HG03432 (cell line): Measurements from ENCODE around the gene MRM1.
"Not testable (repeated sequence)": the region's sequence is repeated elsewhere in the genome, so short reads cannot be mapped to it uniquely, and the experiment has no call there.

Source experiments
- ATAC-seq: cut with Tn5 transposase; IDR thresholded peaks from one replicate; pipeline ENCODE4 v1.9.1; 2021; ENCODE audit warnings: mild to moderate bottlenecking, moderate library complexity; ENCODE audit not compliant: unreplicated experiment

Gene MRM1

DNA sequence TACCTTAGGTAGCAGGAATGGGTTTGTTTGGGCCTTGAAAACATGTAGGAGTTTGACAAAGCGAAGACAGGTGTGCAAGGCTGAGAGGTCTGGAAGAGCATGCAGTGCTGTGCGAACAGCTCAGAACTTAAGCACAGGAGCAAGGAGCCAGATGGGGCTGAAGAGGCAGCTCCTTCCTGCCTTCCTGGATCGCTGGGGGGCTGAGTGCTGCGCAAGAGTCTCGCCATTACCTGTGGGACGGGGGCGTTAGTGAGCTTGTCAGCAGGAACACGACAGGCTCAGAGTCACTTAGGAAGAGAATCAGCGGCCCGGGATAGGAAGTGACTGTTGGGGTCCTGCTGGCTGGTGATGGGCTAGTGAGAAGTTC, 464 bp upstream of the MRM1 start:
- ATAC-seq, result no peak

DNA sequence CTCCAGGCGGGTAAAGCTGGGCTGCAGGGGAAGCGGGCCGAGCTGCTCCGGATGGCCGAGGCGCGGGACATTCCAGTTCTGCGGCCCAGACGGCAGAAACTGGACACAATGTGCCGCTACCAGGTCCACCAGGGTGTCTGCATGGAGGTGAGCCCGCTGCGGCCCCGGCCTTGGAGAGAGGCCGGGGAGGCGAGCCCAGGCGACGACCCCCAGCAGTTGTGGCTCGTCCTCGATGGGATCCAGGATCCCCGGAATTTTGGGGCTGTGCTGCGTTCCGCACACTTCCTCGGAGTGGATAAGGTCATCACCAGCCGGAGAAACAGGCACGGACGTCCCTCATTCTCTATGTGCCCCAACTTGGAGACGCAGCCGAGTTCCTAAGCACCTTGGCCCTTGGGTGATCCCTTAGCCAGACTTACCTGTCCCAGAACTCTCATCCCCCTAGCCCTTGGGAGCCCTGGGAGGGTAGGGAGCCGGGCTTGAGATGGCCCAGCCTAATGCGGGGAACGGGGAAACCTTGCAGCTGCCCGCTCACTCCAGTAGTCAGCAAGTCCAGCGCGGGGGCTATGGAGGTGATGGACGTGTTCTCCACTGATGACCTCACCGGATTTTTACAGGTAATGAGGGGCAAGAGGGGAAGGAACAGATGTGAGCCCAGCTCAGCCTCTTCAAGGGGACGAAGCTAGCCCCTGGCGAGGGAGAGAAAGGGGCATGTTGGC, 806 bp downstream of the MRM1 start:
- peak; percentile 11 for ATAC-seq

DNA sequence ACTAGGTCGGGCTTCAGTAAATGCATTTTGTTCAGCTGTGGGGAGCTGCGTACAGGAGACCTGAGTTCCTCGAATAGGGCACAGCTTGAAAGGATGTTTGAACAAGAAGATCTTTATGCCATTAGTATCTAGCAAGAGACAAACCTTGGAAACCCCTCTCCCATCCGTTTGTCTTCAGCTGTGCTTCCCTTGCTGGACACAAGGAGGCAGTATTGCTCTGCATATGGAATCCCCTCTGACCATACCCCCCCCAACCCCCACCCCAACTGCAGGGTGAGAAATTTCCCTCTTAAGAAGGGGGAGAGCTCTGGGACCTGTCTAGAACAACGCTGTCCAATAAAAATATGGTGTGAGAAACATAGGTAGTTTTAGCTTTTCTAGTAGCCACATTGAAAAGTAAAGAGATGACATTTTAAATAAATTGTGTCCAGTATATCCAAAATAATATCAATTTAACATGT, 1.6 kb downstream of the MRM1 start:
- ATAC-seq, result no peak

DNA sequence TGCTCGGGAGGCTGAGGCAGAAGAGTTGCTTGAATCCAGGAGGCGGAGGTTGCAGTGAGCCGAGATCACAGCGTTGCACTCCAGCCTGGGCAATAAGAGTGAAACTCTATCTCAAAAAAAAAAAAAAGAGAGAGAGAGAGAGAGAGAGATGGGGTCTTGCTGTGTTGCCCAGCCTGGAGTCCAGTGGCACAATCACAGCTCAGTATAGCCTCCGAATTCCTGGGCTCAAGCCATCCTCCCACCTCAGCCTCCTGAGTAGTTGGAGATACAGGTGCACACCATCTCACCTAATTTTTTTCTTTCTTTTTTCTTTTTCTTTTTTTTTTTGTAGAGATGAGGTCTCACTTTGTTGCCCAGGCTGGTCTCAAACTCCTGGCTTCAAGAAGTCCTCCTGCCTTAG, 3.6 kb downstream of the MRM1 start:
- ATAC-seq, result not testable (repeated sequence)

DNA sequence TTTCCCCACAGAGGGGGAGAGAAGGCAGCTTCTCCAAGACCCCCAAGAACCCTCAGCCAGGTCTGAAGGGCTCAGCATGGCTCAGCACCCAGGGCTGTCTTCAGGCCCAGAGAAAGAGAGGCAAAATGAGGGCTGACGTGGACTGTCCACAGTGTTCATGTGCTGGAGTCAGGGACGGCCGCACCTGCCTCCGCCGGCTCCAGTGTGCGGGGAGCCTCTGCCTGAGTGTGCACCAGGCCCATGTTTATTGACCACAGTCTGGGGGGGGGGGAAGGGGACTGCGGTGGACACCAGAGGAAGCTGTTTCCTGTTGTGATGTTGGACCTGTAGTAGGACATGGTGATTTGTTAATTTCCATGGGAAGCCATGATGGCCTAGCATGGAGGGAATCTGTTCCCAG, 6.9 kb downstream of the MRM1 start:
- ATAC-seq, result no peak

DNA sequence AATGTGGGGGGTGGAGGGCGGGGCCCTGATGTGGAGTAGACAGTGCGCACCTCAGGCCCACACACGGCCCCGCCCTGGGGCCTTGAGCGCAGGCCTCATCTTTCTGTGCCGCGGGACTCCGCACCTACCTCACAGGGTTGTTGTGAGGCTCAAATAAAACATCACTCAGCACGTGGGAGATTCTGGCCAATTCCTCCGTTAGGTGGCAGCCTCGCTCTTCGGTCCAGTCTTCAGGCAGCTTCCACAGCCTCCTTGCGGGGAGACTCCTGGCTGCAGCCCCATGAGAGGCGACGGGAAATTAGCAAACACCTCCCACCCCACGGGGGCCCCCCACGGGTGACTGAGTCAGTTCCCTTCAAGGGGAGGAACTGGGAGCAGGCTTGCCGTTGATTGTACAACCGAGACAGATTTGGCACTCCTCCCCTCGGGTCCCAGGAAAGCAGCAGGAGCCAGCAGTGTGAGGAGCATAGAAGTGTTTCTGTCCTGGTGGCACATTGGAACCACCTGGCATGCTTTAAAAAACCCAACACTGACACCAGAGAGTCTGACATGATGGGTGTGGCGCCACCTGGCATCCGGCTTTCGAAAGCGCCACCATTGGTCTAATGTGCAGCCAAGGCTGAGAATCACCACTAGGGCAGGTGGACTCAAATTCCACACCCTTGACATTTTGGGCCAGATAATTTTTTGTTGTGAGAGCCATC, 7.6 kb downstream of the MRM1 start:
- no peak for ATAC-seq

DNA sequence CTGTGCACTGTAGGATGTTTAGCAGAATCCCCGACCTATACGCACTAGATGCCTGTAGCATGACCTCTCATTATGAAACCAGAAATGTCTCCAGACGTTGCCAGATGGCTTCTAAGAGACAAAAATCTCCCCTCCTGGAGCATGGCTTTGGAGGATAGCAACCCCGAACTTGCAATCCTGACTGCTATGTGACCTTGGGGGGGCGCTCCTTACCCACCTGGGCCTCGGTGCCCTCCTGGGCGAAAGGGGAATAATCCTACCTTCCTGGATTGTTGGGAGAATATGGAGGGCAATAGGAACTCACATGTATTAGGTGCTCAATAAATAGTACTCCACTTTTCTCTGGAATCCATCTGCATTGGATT, 8.1 kb downstream of the MRM1 start:
- ATAC-seq, result no peak

DNA sequence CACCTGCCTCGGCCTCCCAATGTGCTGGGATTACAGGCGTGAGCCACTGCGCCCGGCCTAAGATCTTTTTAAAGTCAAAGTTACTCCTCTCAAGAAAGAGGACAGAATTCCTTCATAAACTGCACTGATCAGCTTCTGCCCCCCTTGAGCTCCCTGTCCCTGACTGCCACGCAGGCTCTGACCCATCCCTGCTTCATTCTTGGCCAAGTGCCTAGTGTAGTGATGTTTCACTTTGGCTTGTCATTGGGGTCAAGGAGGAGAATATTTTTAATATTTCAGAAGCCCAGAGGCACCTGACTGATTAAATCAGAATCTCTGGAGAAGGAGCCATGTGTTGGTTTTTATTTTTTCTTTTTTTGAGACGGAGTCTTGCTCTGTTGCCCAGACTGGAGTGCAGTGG, 9.1 kb downstream of the MRM1 start:
- ATAC-seq, result no peak

DNA sequence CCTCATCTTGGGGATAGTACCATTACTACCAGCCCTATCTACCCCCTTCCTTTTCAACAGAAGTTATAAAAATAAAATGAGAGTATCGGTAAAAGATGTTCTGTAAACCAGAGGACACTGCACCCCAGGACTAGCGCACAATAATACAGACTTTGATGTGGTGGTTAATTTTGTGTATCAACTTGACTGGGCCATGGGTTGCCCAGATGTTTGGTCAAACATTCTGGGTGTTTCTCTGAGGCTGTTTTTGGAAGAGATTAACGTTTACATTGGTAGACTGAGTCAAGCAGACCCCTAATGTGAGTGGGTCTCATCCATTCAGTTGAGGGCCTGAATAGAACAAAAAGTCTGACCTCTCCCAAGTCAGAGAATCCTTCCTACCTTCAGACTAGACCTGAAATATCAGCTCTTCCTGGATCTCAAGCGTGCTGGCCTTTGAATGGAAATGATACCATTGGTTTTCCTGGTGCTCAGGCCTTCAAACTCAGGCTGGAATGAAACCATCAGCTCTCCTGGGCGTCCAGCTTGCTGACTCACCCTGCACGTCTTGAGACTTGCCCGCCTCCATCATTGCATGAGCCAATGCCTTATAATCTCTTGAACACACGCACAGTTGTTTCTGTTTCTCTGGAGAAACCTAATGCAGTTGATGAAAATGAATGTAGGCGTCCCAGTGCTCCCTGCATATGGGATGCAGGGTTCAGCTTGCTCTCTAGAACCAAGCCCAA, 10.1 kb downstream of the MRM1 start:
- no peak for ATAC-seq

DNA sequence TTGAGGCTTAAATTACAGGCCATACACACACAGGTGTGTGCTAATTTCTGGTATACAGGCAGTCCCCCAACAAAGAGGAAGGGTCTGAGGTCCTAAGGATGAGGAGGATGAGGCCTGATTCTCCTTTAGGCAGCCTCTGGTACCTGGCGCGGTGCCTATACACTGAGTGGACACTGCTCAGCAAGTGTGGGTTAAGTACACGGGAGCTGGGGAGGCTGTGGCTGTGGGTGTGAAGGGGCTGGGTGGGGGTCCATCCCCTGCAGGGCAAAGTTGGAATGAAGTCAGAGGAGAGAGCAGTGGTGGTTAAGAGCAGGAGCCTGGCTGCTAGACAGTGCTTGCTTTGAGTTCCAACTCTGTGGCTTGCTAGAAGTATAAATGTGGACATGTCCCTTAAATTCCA, 10.9 kb downstream of the MRM1 start:
- no peak for ATAC-seq

DNA sequence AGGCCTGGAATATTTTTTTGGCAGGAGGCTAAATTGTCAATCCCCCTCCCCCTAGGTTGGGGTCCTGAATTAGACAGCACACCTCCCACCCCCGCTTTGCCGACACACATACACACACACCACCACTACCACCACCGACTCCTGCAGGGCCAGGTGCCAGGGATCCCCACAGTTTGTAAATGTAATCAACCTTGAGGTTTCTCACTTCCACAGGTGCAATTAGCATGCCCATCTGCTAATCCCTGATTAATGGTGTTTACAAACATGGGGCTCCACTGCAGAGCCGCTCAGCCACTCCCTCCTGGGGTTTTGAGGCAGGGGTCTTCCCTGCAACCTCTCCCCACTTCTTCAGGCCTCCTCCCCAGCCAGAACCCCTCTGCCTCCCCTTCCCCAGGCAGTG, 11.8 kb downstream of the MRM1 start:
- ATAC-seq, result no peak

DNA sequence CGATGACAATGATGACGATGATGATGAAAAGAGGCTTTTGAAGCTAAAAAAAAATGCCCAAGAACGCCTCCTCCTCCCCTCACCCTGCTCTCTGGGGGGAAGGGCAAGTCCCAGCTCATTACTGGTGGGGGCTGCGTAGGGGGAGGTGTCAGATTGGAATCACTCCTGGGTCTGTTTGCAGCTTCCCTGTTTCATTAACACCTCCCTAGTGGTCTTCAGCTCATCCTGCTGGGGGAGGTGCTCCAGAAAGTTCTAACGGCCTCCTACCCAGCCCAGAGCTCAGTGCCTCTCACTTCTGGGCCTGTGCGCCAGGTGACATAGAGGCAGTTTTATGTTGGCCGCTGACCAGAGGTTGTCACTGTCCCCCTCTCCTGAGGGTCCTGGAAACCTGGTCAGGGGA, 12.7 kb downstream of the MRM1 start:
- no peak for ATAC-seq

DNA sequence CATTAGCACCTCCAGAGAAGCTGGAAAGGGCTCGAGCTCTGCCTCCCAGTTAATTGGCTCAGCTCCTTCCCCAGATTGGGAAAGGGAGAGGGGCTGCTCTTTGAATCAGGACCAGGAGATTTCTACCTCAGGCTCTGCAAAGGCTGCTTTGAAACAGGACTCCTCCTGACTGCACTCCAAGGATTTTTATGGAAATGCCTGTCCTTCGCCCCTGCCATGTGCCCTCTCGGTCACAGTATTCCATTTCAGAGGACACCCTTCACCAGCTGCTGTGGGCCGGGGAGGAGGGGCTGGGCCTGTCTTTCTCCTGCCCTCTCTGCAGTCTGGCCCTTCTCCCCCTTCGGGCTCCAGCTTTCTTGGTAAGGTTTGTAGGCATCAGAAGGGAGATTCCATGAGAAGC, 13.6 kb downstream of the MRM1 start:
- ATAC-seq, result no peak

DNA sequence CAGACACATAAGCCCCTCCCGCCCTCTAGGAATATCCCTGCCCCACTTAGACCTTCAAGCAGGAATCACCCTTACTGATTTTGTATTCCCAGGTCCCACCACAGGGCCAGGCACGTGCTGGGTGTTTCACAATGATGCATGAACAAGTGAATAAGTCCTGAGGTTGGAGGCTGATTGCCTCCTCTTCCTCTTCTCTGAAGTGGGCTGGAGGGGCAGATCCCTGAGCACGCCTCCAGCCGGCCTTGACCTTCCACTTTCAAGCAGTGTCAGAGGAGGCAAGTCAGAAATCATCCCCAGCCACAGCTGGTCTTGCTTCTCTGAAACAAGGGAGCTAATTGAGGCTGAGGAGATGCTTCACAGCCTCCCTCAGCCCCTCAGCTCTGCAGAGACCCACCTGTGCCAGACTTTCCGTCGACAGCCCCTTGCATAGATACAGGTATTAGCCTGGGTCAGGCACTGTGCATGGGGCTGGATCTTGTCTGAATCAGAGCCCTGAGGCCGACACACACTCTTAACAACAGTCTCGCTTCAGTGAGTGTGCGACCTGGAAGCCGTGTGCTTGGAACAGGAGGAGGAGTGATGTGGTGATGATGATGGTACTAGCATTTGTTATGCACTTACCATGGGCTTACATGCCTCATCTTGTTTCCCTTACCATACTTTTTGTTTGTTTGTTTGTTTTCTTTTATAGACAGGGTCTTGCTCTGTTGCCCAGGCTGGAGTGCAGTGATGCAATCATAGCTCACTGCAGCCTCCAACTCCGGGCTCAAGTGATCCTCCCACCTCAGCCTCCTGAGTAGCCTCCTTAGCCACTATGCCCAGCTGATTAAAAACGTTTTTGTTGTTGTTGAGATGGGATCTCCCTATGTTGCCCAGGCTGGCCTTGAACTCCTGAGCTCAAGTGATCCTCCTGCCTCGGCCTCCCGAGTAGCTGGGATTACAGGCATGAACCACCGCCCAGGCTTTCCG, 15.0 kb downstream of the MRM1 start:
- ATAC-seq, result no peak

DNA sequence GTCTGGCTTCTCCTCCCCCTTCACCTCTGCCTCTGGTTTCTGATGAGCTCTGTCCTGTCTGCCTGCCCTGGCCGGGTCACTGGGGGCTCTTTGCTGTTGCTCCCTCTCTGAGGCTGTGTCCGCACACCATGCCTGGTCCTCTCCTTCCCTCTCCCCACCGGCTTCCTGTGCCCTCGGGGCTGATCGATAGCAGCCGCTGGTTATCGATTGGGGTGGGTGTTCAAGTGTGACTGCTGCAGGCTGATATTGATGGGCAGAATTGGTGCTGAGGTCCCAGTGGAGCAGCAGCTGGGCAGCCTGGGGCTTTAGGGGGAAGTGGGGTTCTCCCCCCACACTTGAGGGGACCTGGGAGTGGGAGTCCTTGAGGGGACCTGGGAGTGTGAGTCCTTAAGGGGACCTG, 16.4 kb downstream of the MRM1 start:
- ATAC-seq, result no peak

DNA sequence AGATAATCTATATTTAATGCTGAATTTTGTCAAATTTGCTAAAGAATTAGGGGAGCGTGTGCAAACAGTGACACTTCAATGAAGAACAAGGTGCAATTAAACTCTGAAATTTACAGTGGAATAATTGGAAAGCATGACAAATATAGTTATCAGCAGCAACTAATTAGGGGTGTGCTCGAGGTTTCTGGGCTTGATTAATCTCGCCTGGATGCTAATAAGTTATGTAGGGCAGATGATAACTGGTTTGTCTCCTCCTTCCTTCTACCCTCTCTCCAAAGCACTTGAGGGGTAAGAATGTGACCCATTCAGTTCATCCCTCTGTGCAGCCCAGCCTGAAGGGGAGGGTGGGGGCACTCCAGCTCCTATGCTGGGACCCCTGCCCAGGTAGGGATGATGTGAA, 21.9 kb downstream of the MRM1 start:
- no peak for ATAC-seq

DNA sequence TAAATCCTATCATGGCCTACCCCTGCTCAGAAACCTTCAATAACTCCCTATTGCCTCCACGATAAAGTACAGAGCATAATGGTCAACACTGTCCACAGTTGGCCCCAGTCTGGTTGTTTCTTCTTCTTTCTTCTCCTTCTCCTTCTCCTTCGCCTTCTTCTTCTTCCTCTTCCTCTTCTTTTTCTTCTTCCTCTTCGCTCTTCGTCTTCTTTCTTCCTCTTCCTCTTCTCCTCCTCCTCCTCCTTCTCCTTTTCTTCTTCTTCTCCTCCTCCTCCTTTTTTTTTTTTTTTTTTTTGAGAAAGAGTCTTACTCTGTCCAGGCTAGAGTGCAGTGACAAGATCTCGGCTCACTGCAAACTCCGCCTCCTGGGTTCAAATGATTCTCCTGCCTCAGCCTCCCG, 23.8 kb downstream of the MRM1 start:
- ATAC-seq, result no peak

DNA sequence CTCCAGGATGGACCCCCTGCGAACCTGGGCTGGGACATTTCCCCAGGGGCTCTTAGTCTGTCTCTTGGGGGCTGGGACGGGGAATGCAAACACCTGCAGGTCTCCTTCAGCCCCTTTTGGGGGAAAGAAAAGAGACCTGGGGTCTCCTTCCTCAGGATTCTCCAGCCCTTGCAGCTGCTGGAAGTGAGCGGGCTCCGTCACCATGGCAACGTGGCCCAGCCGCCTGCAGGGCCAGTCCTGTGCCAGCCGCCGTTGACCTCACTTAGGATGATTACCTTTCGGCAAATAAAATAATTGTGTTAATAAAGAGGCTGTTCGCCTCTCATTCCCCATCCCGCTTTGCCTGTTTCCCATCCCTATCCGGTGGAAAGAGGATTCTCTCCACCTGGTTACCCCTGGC, 25.7 kb downstream of the MRM1 start:
- no peak for ATAC-seq

DNA sequence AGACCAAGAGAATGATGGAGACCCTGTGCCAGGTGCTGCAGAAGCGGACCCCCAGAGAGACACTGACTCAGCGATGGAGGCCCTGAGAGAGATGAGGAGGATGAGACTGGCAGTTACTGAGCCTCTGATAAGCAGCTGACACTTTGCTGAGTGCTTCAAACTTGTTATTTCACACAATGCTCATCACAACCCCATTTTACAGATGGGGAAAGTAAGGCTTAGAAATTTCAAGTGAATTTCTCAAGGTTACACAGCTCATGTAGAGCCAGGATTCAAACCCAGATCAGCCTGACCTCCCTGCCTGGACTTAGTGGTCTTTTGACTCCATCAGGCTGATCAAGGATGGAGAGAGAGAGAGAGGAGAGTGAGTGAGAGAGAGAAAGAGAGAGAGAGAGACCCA, 27.2 kb downstream of the MRM1 start:
- no peak for ATAC-seq

DNA sequence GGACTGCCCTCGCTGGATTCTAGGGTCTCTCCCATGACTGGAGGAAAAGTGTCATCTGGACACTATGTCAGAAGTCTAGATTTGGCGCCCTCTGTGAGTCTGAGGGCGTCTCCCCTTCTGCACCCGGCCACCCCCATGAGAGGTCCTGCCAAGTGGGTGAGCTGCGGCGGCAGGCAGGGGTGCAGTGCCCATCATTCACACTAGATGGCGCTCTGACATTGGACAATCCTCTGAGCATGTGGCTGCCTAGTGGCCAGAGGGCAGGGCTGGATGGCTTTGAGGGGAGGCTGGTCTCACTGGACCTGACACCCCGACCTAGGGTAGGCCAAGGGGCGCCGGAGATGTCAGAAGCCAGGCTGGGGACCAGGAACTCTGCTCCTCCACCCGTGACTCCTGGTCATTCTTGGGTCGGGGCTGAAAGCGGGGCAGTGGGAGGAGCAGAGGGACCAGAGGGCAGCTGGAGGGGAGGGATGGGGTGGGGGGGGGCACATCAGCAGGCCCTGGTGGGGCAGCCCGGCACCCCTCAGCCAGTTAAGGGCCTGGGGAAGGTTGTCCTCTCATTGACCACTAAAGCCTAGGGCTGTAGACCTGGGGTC, 28.0 kb downstream of the MRM1 start:
- ATAC-seq, result no peak
